Left hindlimb (tissue), 1 donor: ENCODE results near the gene C9orf57.
A peak's percentile ranks its signal among the peaks of the same experiment; 100 is the strongest.
"Not testable (repeated sequence)": the region's sequence is repeated elsewhere in the genome, so short reads cannot be mapped to it uniquely, and the experiment has no call there.

Experiments
- DNase-seq: peaks from one replicate; pipeline ENCODE4 v3.0.0-alpha.2; 2018

Gene C9orf57

DNA sequence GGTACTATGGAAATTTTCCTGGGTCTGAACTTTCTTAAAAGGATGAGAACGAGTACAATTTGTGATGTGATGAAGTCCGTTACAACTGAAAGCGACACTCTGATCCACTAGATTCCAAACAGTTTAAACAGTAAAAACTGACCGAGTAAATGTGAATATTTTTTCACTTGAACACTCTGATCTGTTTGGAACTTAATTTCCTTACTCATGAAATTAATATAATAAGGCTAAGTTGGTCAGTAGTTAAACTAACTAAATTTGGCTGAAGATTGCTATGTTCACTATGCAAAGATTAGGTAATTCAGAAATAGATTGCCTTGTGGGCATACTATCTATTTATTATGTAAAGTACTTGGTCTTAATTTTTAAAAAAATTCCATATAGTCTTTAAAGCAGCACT is at the start of gene C9orf57:
Gene C9orf57, minus strand, starts transcription at position 101 of the 400 bp plus-strand sequence. CDS start 1,282 bp downstream, outside the sequence.
- no peak for DNase-seq

DNA sequence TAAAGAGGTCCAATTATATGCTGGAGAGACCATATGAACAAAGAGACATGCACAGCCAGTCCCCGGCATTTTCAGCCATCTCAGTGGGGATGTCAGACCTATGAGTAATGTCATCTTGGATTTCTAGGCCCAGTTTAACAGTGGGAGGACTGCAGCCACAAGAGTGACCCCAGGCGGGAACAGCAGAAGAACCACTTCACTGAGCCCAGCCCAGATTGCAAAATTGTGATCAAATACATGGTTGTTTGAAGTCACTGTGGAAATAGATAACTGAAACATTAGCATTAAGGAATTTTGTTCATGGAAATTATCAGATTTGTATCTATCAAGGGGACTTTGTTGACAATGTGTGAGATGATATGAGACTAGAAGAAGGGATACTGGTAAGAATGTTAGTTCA is 42.1 kb upstream of the C9orf57 start:
- no peak for DNase-seq

DNA sequence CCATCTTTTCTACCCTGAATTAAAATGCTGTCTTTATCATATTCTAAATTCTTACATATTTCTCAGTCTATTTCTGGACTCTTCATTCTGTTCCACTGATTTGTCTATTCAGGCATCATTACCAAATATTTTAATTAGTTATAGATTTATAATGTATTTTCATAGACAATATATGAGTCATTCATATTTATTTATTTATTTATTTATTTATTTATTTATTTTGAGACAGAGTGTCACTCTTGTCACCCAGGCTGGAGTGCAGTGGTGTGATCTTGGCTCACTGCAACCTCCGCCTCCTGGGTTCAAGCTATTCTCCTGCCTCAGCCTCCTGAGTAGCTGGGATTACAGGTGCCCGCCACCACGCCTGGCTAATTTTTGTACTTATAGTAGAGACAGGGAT is 35.1 kb upstream of the C9orf57 start:
- DNase-seq = not testable (repeated sequence)

- no peak for DNase-seq
Measured at GRCh38 chr9:72092820-72093219, 32.4 kb upstream of the C9orf57 start.

DNA sequence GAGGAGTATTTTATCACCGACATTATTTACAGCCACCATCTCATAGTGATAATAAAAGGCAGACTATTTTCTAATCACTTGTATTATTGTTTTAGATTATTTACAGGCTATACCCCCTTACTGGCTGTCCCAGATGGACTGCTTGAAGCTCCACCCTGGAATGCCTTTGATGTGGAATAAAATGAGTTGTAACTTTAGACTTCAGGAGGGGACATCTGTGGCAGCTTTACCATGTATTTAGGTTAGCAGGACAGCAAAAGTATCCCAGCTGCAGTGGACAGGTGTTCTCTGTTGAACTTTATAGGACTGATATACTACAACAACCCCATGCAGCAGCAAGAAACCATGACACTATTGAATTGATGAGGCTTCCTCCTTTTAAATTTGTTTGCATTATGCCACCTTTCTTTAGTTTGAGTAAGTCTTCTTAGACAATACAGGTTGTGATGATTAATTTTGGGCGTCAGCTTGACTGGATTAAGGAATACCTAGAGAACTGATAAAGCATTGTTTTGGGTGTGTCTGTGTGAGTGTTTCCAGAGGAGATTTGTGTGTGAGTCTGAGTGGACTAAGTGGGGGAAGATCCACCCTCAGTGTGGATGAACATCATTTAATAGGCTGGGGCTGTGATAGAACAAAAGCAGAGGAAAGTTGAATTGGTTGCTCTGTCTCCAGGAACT is 29.2 kb upstream of the C9orf57 start:
- no peak for DNase-seq

GRCh38 chr9:72082536-72082935 is 22.1 kb upstream of the C9orf57 start:
- no peak for DNase-seq

- not testable (repeated sequence) for DNase-seq
Measured at GRCh38 chr9:72074666-72075065, 14.3 kb upstream of the C9orf57 start.

DNA sequence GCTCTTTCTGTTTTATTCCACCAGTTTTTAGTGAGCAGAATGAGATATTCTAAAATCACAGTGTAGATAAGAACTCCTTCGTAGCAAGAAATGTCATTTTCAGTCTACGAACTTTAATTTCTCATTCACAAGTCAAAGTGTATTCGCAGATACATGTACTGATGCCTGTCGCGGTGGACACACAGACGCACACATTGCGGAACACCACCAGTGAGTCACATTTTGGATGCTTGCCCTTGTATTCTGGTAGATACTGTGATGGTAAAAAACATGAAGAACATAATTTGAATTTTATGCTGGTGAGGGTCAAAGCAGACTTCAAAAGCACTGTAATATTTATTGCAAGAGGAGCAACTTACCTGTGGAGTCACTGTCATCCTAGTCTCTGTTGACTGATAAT is 4.7 kb upstream of the C9orf57 start:
- no peak for DNase-seq

DNA sequence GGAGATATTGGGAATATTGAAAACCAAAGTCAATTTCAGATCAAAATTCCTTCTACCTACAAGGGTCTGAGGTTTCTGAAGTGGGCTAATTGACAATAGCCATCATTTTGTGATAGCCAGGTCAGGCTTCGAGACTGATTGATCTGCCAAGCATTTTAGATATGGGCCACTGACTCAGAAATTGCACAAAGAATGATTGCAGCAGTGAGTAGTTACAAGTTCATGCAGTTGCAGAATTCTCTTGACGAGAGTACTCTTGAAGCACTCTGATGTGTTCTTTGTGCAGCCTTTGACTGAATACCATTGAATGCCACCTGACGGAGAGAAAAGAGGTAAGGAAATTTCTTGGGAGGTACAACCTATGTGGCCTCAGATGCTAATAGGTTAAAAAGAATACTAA is 8.3 kb downstream of the C9orf57 start:
- no peak for DNase-seq

GRCh38 chr9:72048850-72049249 is 11.6 kb downstream of the C9orf57 start:
- DNase-seq = no peak

DNA sequence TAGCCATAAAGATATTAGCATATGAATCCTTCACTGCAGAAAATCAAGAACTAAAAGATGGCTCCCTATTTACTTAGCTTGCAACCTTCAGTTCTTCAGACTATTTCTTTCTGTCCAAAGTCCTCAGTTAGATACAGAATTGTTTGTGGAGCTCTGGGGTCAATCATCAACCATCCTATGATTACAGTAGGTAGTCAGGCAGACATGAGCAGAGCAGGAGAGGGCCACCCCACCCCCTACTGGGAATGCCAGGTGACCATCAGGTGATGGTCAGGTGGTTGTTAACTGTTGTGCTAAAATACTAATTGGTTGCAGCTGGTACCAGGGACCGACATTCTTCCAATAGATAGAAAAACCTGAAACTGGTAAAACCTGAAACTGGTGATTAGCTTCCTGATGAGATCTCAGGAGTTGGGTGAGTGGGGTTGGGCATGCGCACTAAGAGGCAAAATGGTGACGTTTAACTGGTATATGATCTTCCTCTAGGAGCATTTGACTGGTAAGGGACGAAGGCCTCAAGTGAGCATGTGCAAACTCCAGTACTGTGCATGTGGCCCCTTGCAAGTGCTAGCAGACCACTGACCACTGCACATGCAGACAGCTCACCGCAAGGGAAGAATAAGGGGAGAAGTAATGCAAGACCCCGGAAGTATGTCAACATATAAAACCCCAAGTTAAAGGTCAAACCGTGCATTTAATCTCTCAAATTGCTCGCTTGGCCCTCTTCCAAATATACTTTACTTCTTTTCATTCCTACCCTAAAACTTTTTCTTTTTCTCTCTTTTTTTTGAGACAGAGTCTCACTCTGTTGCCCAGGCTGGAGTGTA is 13.6 kb downstream of the C9orf57 start:
- no peak for DNase-seq

GRCh38 chr9:72044095-72044494 is 16.3 kb downstream of the C9orf57 start:
- no peak for DNase-seq

GRCh38 chr9:72043576-72043975 is 16.8 kb downstream of the C9orf57 start:
- no peak for DNase-seq

DNA sequence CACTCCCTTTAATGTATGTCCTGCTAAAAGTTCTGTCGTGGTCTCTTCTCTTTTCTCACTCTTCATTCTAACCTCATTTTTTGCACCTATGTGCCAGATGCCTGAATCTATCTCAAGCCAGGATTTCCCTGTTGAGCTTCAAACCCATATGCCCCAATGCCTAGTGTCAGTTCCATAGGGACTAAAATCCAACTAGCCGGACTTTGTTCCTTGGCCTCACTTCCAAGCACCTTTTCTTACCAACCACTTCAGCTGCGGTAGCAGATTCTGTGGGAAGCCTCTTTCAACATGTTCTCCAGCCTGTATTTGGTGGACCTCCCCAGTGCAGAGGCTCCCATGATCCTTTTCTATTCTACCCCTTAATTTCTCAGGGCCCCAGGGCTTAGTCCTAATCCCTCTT is 17.5 kb downstream of the C9orf57 start:
- DNase-seq = no peak

- no peak for DNase-seq
Measured at GRCh38 chr9:72041775-72042194, 18.6 kb downstream of the C9orf57 start.

DNA sequence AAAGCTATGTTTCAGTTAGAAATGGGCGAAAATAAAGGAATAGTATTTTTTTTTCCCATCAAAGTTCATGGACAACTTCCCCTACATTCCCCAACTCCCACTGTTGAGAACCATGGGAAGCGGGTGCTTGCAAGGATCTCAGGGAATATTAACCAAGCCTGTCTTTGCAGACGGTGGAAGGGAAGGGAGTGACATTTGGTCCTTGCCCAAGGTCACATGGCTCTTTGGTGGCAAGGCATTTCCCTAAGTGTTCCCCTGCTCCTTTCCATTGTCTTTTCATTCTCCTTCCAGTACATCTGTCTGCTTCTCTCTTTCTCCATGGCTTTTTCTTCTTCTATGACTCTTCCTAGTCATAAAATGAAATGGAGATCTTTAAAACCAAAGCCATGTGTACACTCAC is 19.0 kb downstream of the C9orf57 start:
- DNase-seq = no peak

DNA sequence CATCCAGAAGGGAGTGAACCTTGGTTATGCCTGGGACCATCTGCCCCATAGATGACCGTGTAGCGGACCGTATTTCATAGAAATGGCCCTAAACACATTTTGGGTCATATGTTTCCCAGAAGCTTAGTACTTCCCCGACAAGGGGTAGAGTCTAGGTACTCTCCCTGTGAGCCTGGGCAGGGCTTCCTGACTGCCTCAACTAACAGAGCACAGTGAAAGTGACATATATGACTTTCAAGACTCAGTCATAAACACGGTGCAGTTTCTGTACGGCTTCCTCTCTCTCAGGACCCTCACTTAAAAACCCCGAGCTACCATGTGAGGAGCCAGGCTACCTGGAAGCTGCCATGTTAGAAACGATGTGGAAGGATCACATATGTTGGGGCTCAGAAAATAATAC is 20.9 kb downstream of the C9orf57 start:
- no peak for DNase-seq

DNA sequence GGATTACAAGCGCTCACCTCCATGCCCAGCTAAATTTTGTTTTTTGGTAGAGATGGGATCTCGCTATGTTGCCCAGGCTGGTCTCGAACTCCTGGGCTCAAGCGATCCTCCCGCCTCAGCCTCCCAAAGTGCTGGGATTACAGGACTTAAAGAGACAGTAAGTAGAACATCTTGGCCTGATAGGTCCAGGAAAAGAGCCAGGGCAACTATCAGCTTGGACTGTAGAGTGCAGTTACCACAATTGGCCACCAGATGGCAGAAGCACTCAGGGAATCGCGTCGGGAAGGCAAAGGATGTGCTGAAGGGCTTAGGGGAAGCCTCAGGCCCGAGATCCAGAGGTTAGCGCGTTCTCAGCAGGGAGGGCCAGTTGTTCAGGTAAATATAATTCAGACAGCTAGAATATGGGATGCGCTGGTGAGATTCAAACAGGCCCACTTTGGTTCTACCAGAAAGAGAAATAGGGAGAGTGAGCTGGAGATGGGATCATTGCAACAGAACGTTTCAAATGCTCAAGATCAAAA is 21.5 kb downstream of the C9orf57 start:
- DNase-seq = peak; percentile 79

GRCh38 chr9:72038408-72038807 is 22.0 kb downstream of the C9orf57 start:
- no peak for DNase-seq

DNA sequence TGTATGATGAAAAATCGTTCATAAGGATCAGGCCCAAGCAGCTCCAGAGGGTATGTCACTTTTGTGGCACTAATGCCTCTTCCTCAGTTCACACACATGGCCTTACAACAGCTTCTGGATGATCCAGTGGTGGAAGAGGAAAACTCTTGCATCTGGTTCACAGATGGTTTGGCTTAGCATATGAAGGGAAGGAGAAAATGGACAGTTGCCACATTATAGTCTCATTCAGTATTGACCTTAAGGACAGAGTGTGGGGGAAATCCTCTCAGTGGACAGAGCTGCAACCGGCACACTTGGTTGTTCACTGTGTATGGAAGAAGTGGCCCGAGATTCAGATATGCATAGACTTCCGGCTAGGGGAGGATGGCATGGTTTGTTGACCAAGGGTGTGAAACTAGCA is 22.8 kb downstream of the C9orf57 start:
- no peak for DNase-seq

DNA sequence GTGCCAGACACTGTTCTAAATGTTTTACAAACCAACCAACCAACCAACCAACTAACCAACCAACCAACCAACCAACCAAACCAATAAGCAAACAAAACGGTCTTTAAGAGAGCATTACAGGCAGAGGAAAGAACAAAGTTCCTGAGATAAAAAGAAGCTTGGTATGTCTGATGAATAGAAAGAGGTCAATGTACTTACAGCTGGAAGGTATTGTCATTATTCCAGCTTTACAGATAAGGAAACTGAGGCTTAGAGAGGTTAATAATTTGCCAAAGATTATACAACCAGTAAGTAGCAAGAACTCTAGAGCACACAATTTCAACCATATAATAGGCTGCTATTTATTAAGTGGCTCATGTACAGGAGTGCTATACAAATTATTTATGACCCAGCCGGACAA is 29.6 kb downstream of the C9orf57 start:
- no peak for DNase-seq

- no peak for DNase-seq
Measured at GRCh38 chr9:72029986-72030385, 30.4 kb downstream of the C9orf57 start.

DNA sequence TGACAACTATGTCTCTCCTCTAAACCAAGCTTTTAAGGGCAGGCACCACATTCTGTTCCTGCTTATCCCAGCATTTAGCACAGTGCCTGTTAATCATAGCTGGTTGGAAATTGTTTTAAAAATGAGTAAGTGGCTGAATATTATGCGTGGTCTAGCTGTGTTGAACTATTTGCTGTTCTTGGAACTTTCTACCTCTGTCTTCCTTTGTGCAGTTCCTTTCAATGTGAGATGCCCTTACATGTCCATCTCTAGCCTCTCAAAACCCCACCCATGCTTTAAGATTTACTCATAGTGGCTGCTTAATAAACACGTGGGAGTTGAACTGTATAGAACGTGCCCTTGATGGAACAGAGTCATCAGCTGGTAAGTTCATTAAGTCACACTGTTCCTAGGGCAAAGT is 34.5 kb downstream of the C9orf57 start:
- no peak for DNase-seq

DNA sequence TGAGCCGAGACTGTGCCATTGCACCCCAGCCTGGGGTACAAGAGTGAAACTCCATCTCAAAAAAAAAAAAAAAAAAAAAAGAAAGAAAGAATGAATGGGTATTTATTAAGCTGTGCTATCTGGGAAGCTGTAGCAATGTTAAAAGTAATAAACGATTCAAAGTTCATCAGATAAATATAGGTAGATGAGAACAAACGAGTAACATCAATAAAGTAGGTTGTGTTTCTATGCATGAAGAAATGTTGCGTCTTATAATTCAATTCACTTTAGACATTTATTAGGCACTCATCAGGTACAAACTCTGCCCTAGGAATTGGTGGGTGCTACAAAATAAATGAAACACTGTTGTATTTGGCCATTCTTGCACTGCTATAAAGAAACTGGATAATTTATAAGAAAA is 36.8 kb downstream of the C9orf57 start:
- DNase-seq = no peak
